Neural progenitor cell (in vitro differentiated cells): ENCODE results near the gene LDOC1.

ENCODE experiments used
- EZH2 ChIP-seq: fragments of 200-600 bp; sonication (generic); IDR thresholded peaks from 2 replicates; pipeline ENCODE4 v1.6.1; 2017; ENCODE audit warnings: antibody characterized with exemption, mild to moderate bottlenecking, moderate library complexity
- EZH2phosphoT487 ChIP-seq: fragments of 200-600 bp; sonication (generic); IDR thresholded peaks from 2 replicates; pipeline ENCODE4 v1.6.1; 2017; ENCODE audit warnings: antibody characterized with exemption
- TF ChIP-seq, protein P1 (sequence below): fragments of 200-600 bp; sonication (generic); IDR thresholded peaks from 2 replicates; pipeline ENCODE4 v1.5.1; 2017; ENCODE audit warnings: antibody characterized with exemption, mild to moderate bottlenecking

DNA sequence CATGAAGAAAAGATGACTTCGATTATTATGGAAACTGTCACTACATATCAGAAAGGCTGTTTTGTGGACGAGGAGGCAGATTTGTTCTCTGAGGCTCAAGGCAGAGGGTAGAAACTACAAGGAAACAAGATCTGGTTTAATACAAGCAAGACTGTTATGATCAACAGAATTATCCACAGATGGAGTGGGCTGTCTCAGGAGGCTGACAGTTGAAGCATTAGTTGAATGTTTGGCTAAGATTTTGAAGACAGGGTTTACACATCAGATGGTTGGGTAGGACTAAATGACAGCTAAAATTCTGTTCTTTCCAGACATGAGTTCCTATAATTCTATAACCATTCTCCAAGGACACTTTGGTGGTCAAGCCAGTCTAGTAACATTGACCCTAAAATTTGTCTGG, 49.8 kb downstream of the LDOC1 start:
- TF ChIP-seq, protein P1, sequence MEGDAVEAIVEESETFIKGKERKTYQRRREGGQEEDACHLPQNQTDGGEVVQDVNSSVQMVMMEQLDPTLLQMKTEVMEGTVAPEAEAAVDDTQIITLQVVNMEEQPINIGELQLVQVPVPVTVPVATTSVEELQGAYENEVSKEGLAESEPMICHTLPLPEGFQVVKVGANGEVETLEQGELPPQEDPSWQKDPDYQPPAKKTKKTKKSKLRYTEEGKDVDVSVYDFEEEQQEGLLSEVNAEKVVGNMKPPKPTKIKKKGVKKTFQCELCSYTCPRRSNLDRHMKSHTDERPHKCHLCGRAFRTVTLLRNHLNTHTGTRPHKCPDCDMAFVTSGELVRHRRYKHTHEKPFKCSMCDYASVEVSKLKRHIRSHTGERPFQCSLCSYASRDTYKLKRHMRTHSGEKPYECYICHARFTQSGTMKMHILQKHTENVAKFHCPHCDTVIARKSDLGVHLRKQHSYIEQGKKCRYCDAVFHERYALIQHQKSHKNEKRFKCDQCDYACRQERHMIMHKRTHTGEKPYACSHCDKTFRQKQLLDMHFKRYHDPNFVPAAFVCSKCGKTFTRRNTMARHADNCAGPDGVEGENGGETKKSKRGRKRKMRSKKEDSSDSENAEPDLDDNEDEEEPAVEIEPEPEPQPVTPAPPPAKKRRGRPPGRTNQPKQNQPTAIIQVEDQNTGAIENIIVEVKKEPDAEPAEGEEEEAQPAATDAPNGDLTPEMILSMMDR = no peak
- TF ChIP-seq EZH2phosphoT487 (no peak), EZH2 (no peak)
